Ishikawa (cell line): ENCODE data around the gene KCNQ1.
A peak's percentile ranks its signal among the peaks of the same experiment; 100 is the strongest.

Experiments
- CEBPB ChIP-seq: IDR thresholded peaks from 2 replicates; pipeline ENCODE4 v1.6.1; 2012
- CREB1 ChIP-seq: IDR thresholded peaks from 2 replicates; pipeline ENCODE4 v1.6.1; 2012; ENCODE audit warnings: low read depth
- EGR1 ChIP-seq: IDR thresholded peaks from 2 replicates; pipeline ENCODE4 v1.6.1; 2012
- EP300 ChIP-seq: IDR thresholded peaks from 2 replicates; pipeline ENCODE4 v1.6.1; 2012; ENCODE audit warnings: borderline replicate concordance
- FOXM1 ChIP-seq: IDR thresholded peaks from 2 replicates; pipeline ENCODE4 v1.6.1; 2012; ENCODE audit warnings: low read depth, borderline replicate concordance
- NFIC ChIP-seq: IDR thresholded peaks from 2 replicates; pipeline ENCODE4 v1.6.1; 2012
- RAD21 ChIP-seq: IDR thresholded peaks from 2 replicates; pipeline ENCODE4 v1.6.1; 2012; ENCODE audit warnings: low read depth
- REST ChIP-seq: IDR thresholded peaks from 2 replicates; pipeline ENCODE4 v1.6.1; 2012; ENCODE audit warnings: low read depth, mild to moderate bottlenecking
- TAF1 ChIP-seq: IDR thresholded peaks from 2 replicates; pipeline ENCODE4 v1.6.1; 2012; ENCODE audit warnings: low read depth, mild to moderate bottlenecking
- TCF12 ChIP-seq: IDR thresholded peaks from 2 replicates; pipeline ENCODE4 v1.6.1; 2012; ENCODE audit warnings: low read depth
- TEAD4 ChIP-seq: IDR thresholded peaks from 2 replicates; pipeline ENCODE4 v1.6.1; 2012
- USF1 ChIP-seq: IDR thresholded peaks from 2 replicates; pipeline ENCODE4 v1.6.1; 2012
- YY1 ChIP-seq: IDR thresholded peaks from 2 replicates; pipeline ENCODE4 v1.6.1; 2012; ENCODE audit warnings: low read depth
- ZBTB7A ChIP-seq: IDR thresholded peaks from 2 replicates; pipeline ENCODE4 v1.6.1; 2012; ENCODE audit warnings: low read depth
- TF ChIP-seq, protein P1 (sequence below): IDR thresholded peaks from 2 replicates; pipeline ENCODE4 v1.6.1; 2012

Gene KCNQ1

DNA sequence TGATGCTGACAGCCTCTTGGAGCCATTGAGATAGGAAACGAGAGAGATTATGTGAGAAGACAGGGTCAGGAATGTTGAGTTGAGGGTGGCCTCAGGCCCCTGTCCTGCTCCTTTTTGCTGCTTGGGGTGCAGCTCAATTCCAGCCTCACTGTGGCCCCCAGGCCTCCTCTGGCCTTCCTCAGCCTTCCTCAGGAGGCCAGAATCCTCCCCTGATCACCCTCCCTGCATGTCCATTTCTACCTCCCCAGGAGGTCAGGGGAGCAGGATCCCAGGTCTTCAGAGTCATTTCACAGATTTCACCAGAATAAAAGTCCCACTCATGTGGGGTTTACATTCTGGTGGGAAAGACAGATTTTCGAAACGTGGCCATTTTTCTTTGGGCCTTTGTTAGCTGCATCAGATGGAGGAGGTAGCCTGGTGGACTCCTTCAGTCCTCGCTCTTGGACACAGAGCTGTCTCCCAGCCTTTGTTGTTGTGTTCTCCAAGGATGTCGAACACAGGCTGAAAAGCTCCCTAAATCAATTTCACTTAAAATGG lies 257.2 kb downstream of the KCNQ1 start:
- no peak for TF ChIP-seq FOXM1
- TF ChIP-seq ZBTB7A: no peak
- no peak for TF ChIP-seq TCF12
- TF ChIP-seq USF1: no peak
- TF ChIP-seq, protein P1, sequence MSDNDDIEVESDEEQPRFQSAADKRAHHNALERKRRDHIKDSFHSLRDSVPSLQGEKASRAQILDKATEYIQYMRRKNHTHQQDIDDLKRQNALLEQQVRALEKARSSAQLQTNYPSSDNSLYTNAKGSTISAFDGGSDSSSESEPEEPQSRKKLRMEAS: no peak
- no peak for TF ChIP-seq CEBPB

- no peak for TF ChIP-seq YY1
- peak; percentile 84 for TF ChIP-seq USF1
These were observed 258.1 kb downstream of the KCNQ1 start for GRCh38 chr11:2702771-2703362.

DNA sequence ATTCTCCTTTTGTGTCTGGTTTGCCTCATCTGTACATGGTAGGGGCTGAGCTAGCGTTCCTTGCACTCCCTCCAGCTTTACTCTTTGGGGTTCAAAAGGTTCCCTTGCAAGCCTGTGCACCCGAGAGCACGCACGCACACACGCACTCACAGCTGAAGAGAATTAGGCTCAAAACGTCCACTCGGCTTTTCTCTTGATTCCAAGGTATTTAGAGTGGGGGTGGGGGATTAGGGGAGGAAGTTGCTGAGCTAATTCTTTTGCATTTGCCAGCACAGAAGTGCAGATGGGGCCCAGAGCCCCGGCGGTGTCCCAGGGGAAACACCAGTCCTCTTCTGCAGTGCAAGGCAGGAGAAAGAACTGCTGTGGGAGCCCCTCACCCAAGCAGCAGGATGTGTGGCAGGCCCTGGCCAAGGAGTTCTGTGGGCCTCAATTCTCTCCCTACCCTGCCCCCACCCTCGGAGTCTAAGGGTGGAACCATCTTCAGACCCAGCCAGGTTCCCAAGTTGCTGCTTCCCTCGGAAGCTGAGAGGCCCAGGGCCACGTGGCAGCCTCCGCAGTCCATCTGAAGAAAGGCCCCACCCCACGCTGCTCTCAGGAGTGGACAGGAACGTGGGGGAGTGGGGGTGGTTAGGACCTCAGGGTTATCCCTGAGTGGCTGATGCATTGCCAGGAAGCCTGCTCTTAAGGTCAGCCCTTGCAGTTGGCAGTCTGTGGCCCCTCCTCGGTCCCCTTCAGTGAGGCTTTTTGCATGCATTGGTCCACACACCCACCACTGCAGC lies 258.7 kb downstream of the KCNQ1 start:
- no peak for TF ChIP-seq REST
- no peak for TF ChIP-seq YY1
- no peak for TF ChIP-seq ZBTB7A
- no peak for TF ChIP-seq EGR1
- TF ChIP-seq CEBPB: no peak
- no peak for TF ChIP-seq NFIC
- TF ChIP-seq, protein P1: no peak
- no peak for TF ChIP-seq EP300
- no peak for TF ChIP-seq RAD21
- TF ChIP-seq CREB1: no peak
- TF ChIP-seq TAF1: no peak
- no peak for TF ChIP-seq USF1
- no peak for TF ChIP-seq TEAD4
- no peak for TF ChIP-seq FOXM1
- TF ChIP-seq TCF12: no peak

- no peak for TF ChIP-seq EGR1
- no peak for TF ChIP-seq ZBTB7A
- TF ChIP-seq TCF12: no peak
- TF ChIP-seq, protein P1: no peak
- TF ChIP-seq REST: no peak
- no peak for TF ChIP-seq YY1
- TF ChIP-seq FOXM1: no peak
- TF ChIP-seq CREB1: no peak
- no peak for TF ChIP-seq TAF1
- no peak for TF ChIP-seq EP300
- no peak for TF ChIP-seq NFIC
- TF ChIP-seq USF1: no peak
- no peak for TF ChIP-seq TEAD4
- no peak for TF ChIP-seq CEBPB
- TF ChIP-seq RAD21: no peak
These were observed 259.5 kb downstream of the KCNQ1 start for GRCh38 chr11:2704356-2704755.
